H1 (cell line): ENCODE measurements around the gene PIEZO1. TPM values are rescaled to one million over a fixed set of nuclear protein-coding genes. Genes with fewer than 3 reads are reported as not detected.

ENCODE experiments used
- CTCF ChIA-PET: fragments of 300-600 bp; sonication (Branson Sonifier 250); formaldehyde crosslinking; loops from one replicate; lab custom pipeline; 2021; ENCODE audit not compliant: partially characterized antibody; lab: Charles Lee
- POLR2A ChIA-PET: fragments of 300-600 bp; sonication (Branson Sonifier 250); formaldehyde crosslinking; loops from one replicate; lab custom pipeline; 2021; ENCODE audit warnings: inconsistent platforms; ENCODE audit not compliant: partially characterized antibody; lab: Charles Lee
- DNase-seq, 2 experiments: peaks; one replicate each; pipeline versions ENCODE4 v3.0.0 to v3.0.0-alpha.2; 2010 to 2022; ENCODE audit warnings: low spot score in 2 of 2, low read depth in 1 of 2, mixed read lengths in 1 of 2
- FAIRE-seq: peaks from 2 replicates; lab custom pipeline; 2011; peaks lifted over from hg19 to GRCh38; lab: Jason Lieb, UNC
- H2AFZ ChIP-seq: 2 replicates; pipeline ENCODE4 v1.8.1; 2012; ENCODE audit warnings: low read length, inconsistent platforms
- H2AK5ac ChIP-seq: 2 replicates; pipeline ENCODE4 v1.6.1; 2013; ENCODE audit warnings: low read depth, low read length
- H2BK120ac ChIP-seq: replicated peaks from 2 replicates; pipeline ENCODE3; 2013; ENCODE audit warnings: low read depth, low read length, inconsistent platforms
- H2BK12ac ChIP-seq: 2 replicates; pipeline ENCODE4 v1.6.1; 2013; ENCODE audit warnings: low read depth, low read length
- H2BK15ac ChIP-seq: 2 replicates; pipeline ENCODE4 v1.6.1; 2013; ENCODE audit warnings: low read length
- H2BK20ac ChIP-seq: 2 replicates; pipeline ENCODE4 v1.6.1; 2013; ENCODE audit warnings: low read length
- H2BK5ac ChIP-seq: 2 replicates; pipeline ENCODE4 v1.6.1; 2013; ENCODE audit warnings: low read depth, low read length
- H3K14ac ChIP-seq: 2 replicates; pipeline ENCODE4 v1.6.1; 2013; ENCODE audit warnings: inconsistent platforms; ENCODE audit not compliant: insufficient read length
- H3K18ac ChIP-seq: 2 replicates; pipeline ENCODE4 v1.6.1; 2013; ENCODE audit warnings: low read length; ENCODE audit errors: extremely low read depth
- H3K23ac ChIP-seq: 2 replicates; pipeline ENCODE4 v1.6.1; 2013; ENCODE audit warnings: inconsistent platforms; ENCODE audit not compliant: insufficient read length
- H3K23me2 ChIP-seq: 2 replicates; pipeline ENCODE4 v1.6.1; 2013; ENCODE audit warnings: low read depth, low read length
- H3K27ac ChIP-seq: 2 replicates; pipeline ENCODE4 v1.6.1; 2011; ENCODE audit warnings: low read depth, low read length, inconsistent platforms
- H3K27me3 ChIP-seq, 4 experiments: replicated peaks in 1 of 4; 1 replicate in 1 of 4; 2 replicates in 3 of 4; pipeline versions ENCODE4 v1.6.1 to v1.8.1; 2011 to 2013; ENCODE audit warnings: low read length in 3 of 4, mild to moderate bottlenecking in 3 of 4, inconsistent platforms in 2 of 4, mixed read lengths in 2 of 4, moderate library complexity in 1 of 4; ENCODE audit not compliant: control insufficient read depth in 3 of 4, insufficient read depth in 3 of 4; ENCODE audit errors: extremely low read depth in 1 of 4
- H3K36me3 ChIP-seq, 4 experiments: 2 replicates each; pipeline versions ENCODE4 v1.6.1 to v1.8.1; 2011 to 2013; ENCODE audit warnings: mild to moderate bottlenecking in 4 of 4, low read length in 3 of 4, moderate library complexity in 2 of 4, control low read depth in 1 of 4, inconsistent platforms in 1 of 4; ENCODE audit not compliant: insufficient read depth in 4 of 4, control insufficient read depth in 2 of 4
- H3K4ac ChIP-seq: replicated peaks from 2 replicates; pipeline ENCODE3; 2013; ENCODE audit warnings: low read length, low read depth, mixed read lengths, inconsistent platforms; ENCODE audit not compliant: insufficient read length
- H3K4me1 ChIP-seq, 4 experiments: replicated peaks in 1 of 4; 1 replicate in 1 of 4; 2 replicates in 3 of 4; pipeline versions ENCODE4 v1.6.1 to v1.8.1; 2011 to 2013; ENCODE audit warnings: low read length in 3 of 4, inconsistent platforms in 2 of 4, mixed read lengths in 1 of 4; ENCODE audit not compliant: insufficient read depth in 4 of 4, control insufficient read depth in 3 of 4
- H3K4me2 ChIP-seq, 2 experiments: 2 replicates each; pipeline versions ENCODE4 v1.6.1 to v1.8.1; 2011 to 2013; ENCODE audit warnings: low read depth in 2 of 2, low read length in 2 of 2, control low read depth in 1 of 2, inconsistent platforms in 1 of 2, mild to moderate bottlenecking in 1 of 2; ENCODE audit not compliant: insufficient read depth in 1 of 2
- H3K4me3 ChIP-seq, 4 experiments: fragments of 200-600, 300-600 bp in 1 of 4; sonication (generic), shearing (Covaris generic), sonication (Bioruptor Twin) in 1 of 4; 2 replicates each; pipeline versions ENCODE4 v1.5.1 to v1.8.1; 2011 to 2016; ENCODE audit warnings: low read length in 4 of 4, low read depth in 3 of 4, control low read depth in 2 of 4, inconsistent platforms in 2 of 4, mild to moderate bottlenecking in 2 of 4, mixed read lengths in 1 of 4, moderate library complexity in 1 of 4; ENCODE audit not compliant: insufficient read depth in 2 of 4; ENCODE audit errors: extremely low read depth in 1 of 4
- H3K56ac ChIP-seq: replicated peaks from 2 replicates; pipeline ENCODE3; 2013; ENCODE audit warnings: low read depth, mild to moderate bottlenecking, mixed read lengths, low read length, inconsistent platforms; ENCODE audit not compliant: insufficient read length
- H3K79me1 ChIP-seq: 2 replicates; pipeline ENCODE4 v1.6.1; 2013; ENCODE audit warnings: low read depth, low read length, control low read depth
- H3K79me2 ChIP-seq, 2 experiments: 2 replicates each; pipeline versions ENCODE4 v1.6.1 to v1.8.1; 2012 to 2013; ENCODE audit warnings: low read length in 2 of 2, mild to moderate bottlenecking in 2 of 2, inconsistent platforms in 1 of 2; ENCODE audit not compliant: insufficient read depth in 2 of 2, control insufficient read depth in 1 of 2
- H3K9ac ChIP-seq, 4 experiments: replicated peaks in 1 of 4; 1 replicate in 1 of 4; 2 replicates in 3 of 4; pipeline versions ENCODE4 v1.6.1 to v1.8.1; 2011 to 2013; ENCODE audit warnings: low read depth in 3 of 4, low read length in 3 of 4, control low read depth in 2 of 4, mild to moderate bottlenecking in 2 of 4, moderate library complexity in 2 of 4, inconsistent platforms in 1 of 4; ENCODE audit errors: extremely low read depth in 1 of 4
- H3K9me3 ChIP-seq, 2 experiments: 2 replicates each; pipeline versions ENCODE4 v1.6.1 to v1.8.1; 2012 to 2013; ENCODE audit warnings: mild to moderate bottlenecking in 2 of 2, moderate library complexity in 2 of 2, control low read depth in 1 of 2, inconsistent platforms in 1 of 2, low read depth in 1 of 2, low read length in 1 of 2, mixed read lengths in 1 of 2; ENCODE audit not compliant: insufficient read depth in 2 of 2
- H4K20me1 ChIP-seq, 2 experiments: replicated peaks in 1 of 2; 2 replicates each; pipeline versions ENCODE3 to v1.8.1; 2011 to 2013; ENCODE audit warnings: inconsistent platforms in 2 of 2, low read length in 2 of 2, mild to moderate bottlenecking in 1 of 2; ENCODE audit not compliant: insufficient read depth in 2 of 2, control insufficient read depth in 1 of 2
- H4K5ac ChIP-seq: 2 replicates; pipeline ENCODE4 v1.6.1; 2013; ENCODE audit warnings: low read length, low read depth, mixed read lengths, inconsistent platforms; ENCODE audit not compliant: insufficient read length
- H4K8ac ChIP-seq: 2 replicates; pipeline ENCODE4 v1.8.0; 2013; ENCODE audit warnings: mild to moderate bottlenecking, moderate library complexity, low read length, inconsistent platforms; ENCODE audit not compliant: insufficient read depth; ENCODE audit errors: extremely low read depth
- H4K91ac ChIP-seq: replicated peaks from 2 replicates; pipeline ENCODE3; 2013; ENCODE audit warnings: low read length, mixed read lengths, inconsistent platforms; ENCODE audit not compliant: insufficient read length
- BACH1 ChIP-seq: IDR thresholded peaks from 2 replicates; pipeline ENCODE4 v1.6.1; 2012; ENCODE audit warnings: low read length, improper control_type of control experiment
- EZH2 ChIP-seq: fragments of 200-600 bp; sonication (generic); IDR thresholded peaks from 2 replicates; pipeline ENCODE4 v1.7.1; 2012; ENCODE audit warnings: low read depth, mild to moderate bottlenecking, moderate library complexity, low read length, inconsistent platforms; ENCODE audit not compliant: severe bottlenecking
- GABPA ChIP-seq: IDR thresholded peaks from 2 replicates; pipeline ENCODE4 v1.6.1; 2011; ENCODE audit warnings: mild to moderate bottlenecking, low read length, moderate library complexity, borderline replicate concordance; ENCODE audit not compliant: insufficient read depth
- JUN ChIP-seq: IDR thresholded peaks from 2 replicates; pipeline ENCODE4 v1.6.1; 2011; ENCODE audit warnings: low read depth, mild to moderate bottlenecking, improper control_type of control experiment, low read length
- KDM1A ChIP-seq: fragments of 200-600, 300-600 bp; sonication (generic); IDR thresholded peaks from 2 replicates; pipeline ENCODE4 v1.7.1; 2016; ENCODE audit warnings: mild to moderate bottlenecking, low read length, borderline replicate concordance
- RBBP5 ChIP-seq: IDR thresholded peaks from 2 replicates; pipeline ENCODE4 v1.7.1; 2012; ENCODE audit warnings: low read depth, mild to moderate bottlenecking, inconsistent platforms, low read length, moderate library complexity, borderline replicate concordance
- SIX5 ChIP-seq: IDR thresholded peaks from 2 replicates; pipeline ENCODE4 v1.6.1; 2011; ENCODE audit warnings: mild to moderate bottlenecking, low read depth, low read length
- SUZ12 ChIP-seq: fragments of 200-600 bp; sonication (generic); IDR thresholded peaks from 2 replicates; pipeline ENCODE4 v1.6.1; 2012; ENCODE audit warnings: mild to moderate bottlenecking, inconsistent platforms, low read length, moderate library complexity, mixed read lengths
- USF2 ChIP-seq: IDR thresholded peaks from 2 replicates; pipeline ENCODE4 v1.6.1; 2011; ENCODE audit warnings: low read length, improper control_type of control experiment
- YY1 ChIP-seq: IDR thresholded peaks from 2 replicates; pipeline ENCODE4 v1.6.1; 2011; ENCODE audit warnings: low read depth, mild to moderate bottlenecking, low read length
- WGBS, 2 experiments: shearing (Covaris generic) in 1 of 2; methylation state at CpG; one replicate each; pipeline versions ENCODE4 v1.1.6 to v1.1.7; 2013 to 2015; ENCODE audit warnings: low lambda C conversion rate in 2 of 2, mixed read lengths in 2 of 2, inconsistent platforms in 1 of 2, low coverage in 1 of 2, missing lambda C conversion rate in 1 of 2; ENCODE audit not compliant: insufficient replicate concordance in 2 of 2, insufficient coverage in 1 of 2, insufficient read length in 1 of 2; ENCODE audit errors: extremely low coverage in 1 of 2, missing lambda C conversion rate in 1 of 2; 5-methylcytosine and 5-hydroxymethylcytosine counted together
- polyA plus RNA-seq, 7 experiments: library from polyadenylated mRNA; depleted of rRNA in 3 of 7; stranded (reverse) in 5 of 7; unstranded in 2 of 7; fragments of >200 nt in 5 of 7; fragments of 200-250 nt in 2 of 7; gene quantifications; 1 replicate in 5 of 7; 2 replicates in 1 of 7; 4 replicates in 1 of 7; pipeline versions ENCODE4 v1.2.1 to v1.2.3, GENCODE V29; 2011 to 2013; ENCODE audit warnings: missing spikeins in 2 of 7, mixed read lengths in 2 of 7
- total RNA-seq: library from RNA; stranded (reverse); fragmentation: NEBNext Ultra II Directional; extraction: Animal tissue kit (Norgen Biotek cat#: 25700); gene quantifications from 2 replicates; pipeline ENCODE4 v1.2.1, GENCODE V29; 2021

PIEZO1 gene
- total and polyA plus RNA-seq, 2 of the 8 experiments (the other 6 are each of a cell fraction or from before 2014, with no cell fraction given): 42.3 to 67.5 TPM

- ChIA-PET CTCF (interaction anchor here (1.5 to 6.3 kb wide), 5 partner anchors 9 to 86 kb away, joined by 4 to 33 read pairs (median 14); partner anchors contain the start of genes CTU2 and RNF166), POLR2A (interaction anchor here (1.3 to 1.8 kb wide), 3 partner anchors 9 to 13 kb away, joined by 3 to 8 read pairs (median 4); partner anchors contain the start of genes CTU2 and RNF166)
- Histone ChIP-seq H3K18ac (no peak overlapping the region), H3K79me2 (no peaks in the 10 kb centered on the region; a peak in 1 of 4 replicates), H3K14ac (no peak overlapping the region), H2AFZ (no peak overlapping the region), H2BK15ac (no peak overlapping the region), H3K79me1 (peaks cover 4% of the 10 kb centered on the region), H2BK12ac (no peak overlapping the region), H2BK5ac (no peak overlapping the region), H3K4me2 (no peak overlapping the region), H4K8ac (no peak overlapping the region; the same call in 1 of the 2 replicates), H4K91ac (no peak overlapping the region), H4K5ac (no peak overlapping the region), H3K23ac (no peak overlapping the region), H2BK20ac (no peak overlapping the region), H3K27ac (no peak overlapping the region), H2AK5ac (no peak overlapping the region), H2BK120ac (no peak overlapping the region), H3K9me3 (no peaks in the 10 kb centered on the region), H3K36me3 (peaks cover 4 to 31% (median 18%) of the 10 kb centered on the region in 4 experiments; a peak in 5 of 8 replicates), H3K4me1 (peaks cover 0 to 3% (median 0%) of the 10 kb centered on the region in 4 experiments; a peak in 1 of 7 replicates), H3K27me3 (no peaks in the 10 kb centered on the region), H3K4ac (no peak overlapping the region), H3K9ac (no peak overlapping the region; a peak in 1 of 7 replicates), H4K20me1 (peaks cover 6 to 12% of the 10 kb centered on the region in 2 experiments), H3K23me2 (no peaks in the 10 kb centered on the region), H3K4me3 (no peak overlapping the region), H3K56ac (no peak overlapping the region)
- 91% methylated on average over 26 of the region's 42 CpGs; no CpG with 5 or more reads in 1 of the 2 experiments for WGBS, 2 experiments
- FAIRE-seq (no peak), DNase-seq (no peak)
- no peak for TF ChIP-seq GABPA
- TF ChIP-seq SIX5: no peak
- no peak for TF ChIP-seq JUN
- no peak for TF ChIP-seq BACH1
- TF ChIP-seq USF2: no peak
- TF ChIP-seq YY1: no peak
- no peak for TF ChIP-seq KDM1A
- TF ChIP-seq RBBP5: no peak
- no peak for TF ChIP-seq SUZ12
- TF ChIP-seq EZH2: no peak
Observed at GRCh38 chr16:88714420-88715302, 70.4 kb downstream of the PIEZO1 start.
